Fibroblast of lung (primary cell): Measurements from ENCODE around the gene PHF3.

ENCODE experiments used
- CTCF ChIP-seq, 2 donors: IDR thresholded peaks in 1 of 2; conservative IDR thresholded peaks in 1 of 2; 1 replicate in 1 of 2; 2 replicates in 1 of 2; pipeline ENCODE4 v1.5.1; 2011 to 2012; ENCODE audit warnings: low read length in 2 of 2, control low read depth in 1 of 2, inconsistent platforms in 1 of 2, low read depth in 1 of 2, mild to moderate bottlenecking in 1 of 2
- EZH2 ChIP-seq: IDR thresholded peaks from 2 replicates; pipeline ENCODE4 v1.5.1; 2012; ENCODE audit warnings: low read length, control low read depth, mild to moderate bottlenecking; ENCODE audit errors: missing control alignments

DNA sequence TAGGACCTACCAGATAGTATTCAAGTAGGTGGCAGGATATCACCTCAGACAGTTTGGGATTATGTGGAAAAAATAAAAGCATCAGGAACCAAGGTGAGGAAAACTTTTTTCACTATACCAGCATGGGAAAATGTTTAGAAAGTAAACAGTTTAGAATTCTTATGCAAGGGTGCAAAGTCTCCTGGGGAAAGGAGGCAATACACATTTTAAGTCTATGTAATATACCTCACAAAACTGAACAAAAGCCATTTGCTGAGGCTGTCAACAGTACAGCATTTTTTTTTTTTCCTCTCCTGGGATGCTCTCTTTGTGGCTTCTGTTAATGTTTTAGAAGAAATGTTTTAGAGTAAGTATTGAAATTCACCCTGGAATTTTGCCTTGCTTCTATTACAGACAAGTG, 73.5 kb downstream of the PHF3 start:
- TF ChIP-seq CTCF (conservative IDR thresholded peaks at IDR 0.05 in 1 of 2, IDR thresholded peaks at IDR 0.05 in 1 of 2; ENCODE audit: low read depth in 1 of 2, low read length in 2 of 2) = no peak
- no peak for TF ChIP-seq EZH2
